Rectal smooth muscle tissue (tissue), 1 donor: ENCODE results near the gene APAF1.

Experiments used
- H3K27ac ChIP-seq: one replicate; pipeline ENCODE4 v1.7.0; 2013; ENCODE audit warnings: low read depth, low read length, inconsistent platforms
- H3K27me3 ChIP-seq: one replicate; pipeline ENCODE4 v1.7.0; 2013; ENCODE audit warnings: low read length; ENCODE audit not compliant: control insufficient read depth, insufficient read depth
- H3K36me3 ChIP-seq: one replicate; pipeline ENCODE4 v1.7.0; 2013; ENCODE audit warnings: low read length; ENCODE audit not compliant: control insufficient read depth, insufficient read depth
- H3K4me1 ChIP-seq: one replicate; pipeline ENCODE4 v1.7.0; 2013; ENCODE audit warnings: low read length; ENCODE audit not compliant: control insufficient read depth, insufficient read depth
- H3K4me3 ChIP-seq: one replicate; pipeline ENCODE4 v1.7.0; 2013; ENCODE audit warnings: low read length
- H3K9ac ChIP-seq: one replicate; pipeline ENCODE4 v1.7.0; 2013; ENCODE audit warnings: low read length

APAF1 gene

DNA sequence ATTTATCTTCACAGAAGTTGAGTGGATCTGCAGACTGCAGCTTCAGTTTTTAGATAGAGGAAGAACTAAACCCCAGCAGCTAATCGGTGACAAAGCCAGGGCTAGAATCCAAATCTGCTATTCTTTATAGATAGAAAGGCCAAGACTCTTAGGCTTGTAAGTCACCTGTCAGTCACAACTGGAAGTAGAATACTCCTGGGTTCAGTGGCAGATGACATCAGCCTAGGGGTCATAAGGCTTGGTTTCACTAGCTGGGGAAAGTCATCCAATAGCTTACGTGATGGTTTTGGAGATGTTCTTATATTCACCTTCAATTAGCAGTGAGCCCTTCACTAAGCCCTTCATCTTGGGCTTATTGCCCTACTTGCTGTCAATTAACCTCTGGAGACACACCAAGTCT, 93.4 kb downstream of the APAF1 start:
- Histone ChIP-seq H3K9ac (no peak overlapping the region), H3K36me3 (peaks cover 6% of the 10 kb centered on the region), H3K27ac (no peak overlapping the region), H3K4me3 (no peak overlapping the region), H3K4me1 (peaks cover 2% of the 10 kb centered on the region), H3K27me3 (no peaks in the 10 kb centered on the region)

DNA sequence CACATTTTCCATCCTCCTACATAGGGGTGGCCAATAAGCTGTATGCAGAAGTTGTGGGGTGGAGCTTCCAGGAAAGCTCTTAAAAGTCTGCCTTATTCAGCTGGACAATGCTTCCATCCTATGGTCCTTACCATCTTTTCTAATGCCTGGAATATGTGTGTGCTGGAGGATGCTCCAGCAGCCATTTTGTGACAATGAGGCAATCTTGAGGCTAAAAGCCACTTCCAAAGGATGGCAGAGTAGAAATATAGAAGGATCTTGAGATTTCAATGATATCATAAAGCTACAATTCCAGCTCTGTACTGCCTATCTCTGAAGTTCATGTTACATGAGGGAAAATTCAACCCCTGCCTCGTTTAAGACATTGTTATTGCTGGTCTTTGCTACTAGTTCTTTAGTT, 95.7 kb downstream of the APAF1 start:
- Histone ChIP-seq H3K4me3 (no peak overlapping the region), H3K27me3 (no peaks in the 10 kb centered on the region), H3K36me3 (peaks cover 3% of the 10 kb centered on the region), H3K9ac (no peak overlapping the region), H3K4me1 (peaks cover 2% of the 10 kb centered on the region), H3K27ac (no peak overlapping the region)

DNA sequence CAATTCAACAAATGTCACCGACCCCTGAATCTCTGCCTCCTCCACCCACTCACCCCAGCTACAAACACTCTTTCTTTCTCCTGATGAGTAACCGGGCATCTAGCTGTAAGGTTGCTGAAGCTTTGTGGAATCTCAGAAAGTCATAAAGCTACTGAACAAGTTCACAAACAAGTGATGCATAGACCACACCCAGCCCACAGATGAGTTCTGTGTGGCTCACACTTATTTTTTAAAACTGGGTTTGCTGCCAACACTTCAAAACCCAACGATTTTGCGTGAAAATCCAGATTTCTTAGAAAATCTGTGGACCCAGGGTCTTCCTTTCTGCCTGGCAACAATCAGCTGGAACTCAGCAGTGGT, 96.1 kb downstream of the APAF1 start:
- H3K36me3 ChIP-seq, result no peaks in the 10 kb centered on the region
- peaks cover 2% of the 10 kb centered on the region for H3K4me1 ChIP-seq
- H3K4me3 ChIP-seq, result no peak overlapping the region
- no peak overlapping the region for H3K27ac ChIP-seq
- H3K9ac ChIP-seq, result no peak overlapping the region
- H3K27me3 ChIP-seq, result peaks cover 2% of the 10 kb centered on the region

GRCh38 chr12:98741556-98742265, 96.6 kb downstream of the APAF1 start:
- Histone ChIP-seq H3K27ac (no peak overlapping the region), H3K27me3 (peaks cover 3% of the 10 kb centered on the region), H3K36me3 (no peaks in the 10 kb centered on the region), H3K4me1 (peaks cover 2% of the 10 kb centered on the region), H3K9ac (no peak overlapping the region), H3K4me3 (no peak overlapping the region)

DNA sequence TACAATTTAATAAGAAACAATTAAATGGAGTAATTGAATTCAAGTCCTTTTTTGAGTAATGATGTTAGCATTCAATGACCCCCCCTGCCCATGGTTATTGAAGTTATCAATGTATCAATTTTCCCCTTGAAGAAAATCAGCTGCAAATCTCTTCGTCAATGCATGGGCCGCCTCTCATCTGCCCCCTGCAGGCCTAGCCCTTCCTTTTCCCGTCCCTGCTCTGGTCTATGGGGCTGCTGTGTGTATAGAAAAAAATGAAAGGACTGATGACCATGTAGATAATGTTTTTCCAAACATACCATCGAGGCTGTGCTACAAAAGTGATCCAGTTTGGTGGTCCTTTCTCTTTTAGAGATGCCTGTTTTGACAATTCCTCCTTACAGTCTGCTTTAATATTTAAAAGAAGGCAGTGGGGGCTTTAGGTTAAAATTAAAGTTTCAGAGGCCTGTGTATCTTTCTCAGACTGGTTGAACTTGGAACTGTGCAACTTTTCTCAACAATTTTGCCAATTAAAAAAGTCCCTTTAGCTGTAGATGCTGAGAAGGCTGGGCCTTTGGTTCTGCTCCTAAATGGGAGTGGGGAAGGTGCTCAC, 98.4 kb downstream of the APAF1 start:
- H3K4me1 ChIP-seq, result no peaks in the 10 kb centered on the region
- no peak overlapping the region for H3K9ac ChIP-seq
- H3K27me3 ChIP-seq, result peaks cover 3% of the 10 kb centered on the region
- H3K36me3 ChIP-seq, result no peaks in the 10 kb centered on the region
- no peak overlapping the region for H3K27ac ChIP-seq
- no peak overlapping the region for H3K4me3 ChIP-seq

- Histone ChIP-seq H3K4me3 (no peak overlapping the region), H3K27ac (no peak overlapping the region), H3K9ac (no peak overlapping the region), H3K36me3 (no peaks in the 10 kb centered on the region), H3K4me1 (no peaks in the 10 kb centered on the region), H3K27me3 (peaks cover 3% of the 10 kb centered on the region)
Measured at GRCh38 chr12:98744680-98745079, 99.6 kb downstream of the APAF1 start.

DNA sequence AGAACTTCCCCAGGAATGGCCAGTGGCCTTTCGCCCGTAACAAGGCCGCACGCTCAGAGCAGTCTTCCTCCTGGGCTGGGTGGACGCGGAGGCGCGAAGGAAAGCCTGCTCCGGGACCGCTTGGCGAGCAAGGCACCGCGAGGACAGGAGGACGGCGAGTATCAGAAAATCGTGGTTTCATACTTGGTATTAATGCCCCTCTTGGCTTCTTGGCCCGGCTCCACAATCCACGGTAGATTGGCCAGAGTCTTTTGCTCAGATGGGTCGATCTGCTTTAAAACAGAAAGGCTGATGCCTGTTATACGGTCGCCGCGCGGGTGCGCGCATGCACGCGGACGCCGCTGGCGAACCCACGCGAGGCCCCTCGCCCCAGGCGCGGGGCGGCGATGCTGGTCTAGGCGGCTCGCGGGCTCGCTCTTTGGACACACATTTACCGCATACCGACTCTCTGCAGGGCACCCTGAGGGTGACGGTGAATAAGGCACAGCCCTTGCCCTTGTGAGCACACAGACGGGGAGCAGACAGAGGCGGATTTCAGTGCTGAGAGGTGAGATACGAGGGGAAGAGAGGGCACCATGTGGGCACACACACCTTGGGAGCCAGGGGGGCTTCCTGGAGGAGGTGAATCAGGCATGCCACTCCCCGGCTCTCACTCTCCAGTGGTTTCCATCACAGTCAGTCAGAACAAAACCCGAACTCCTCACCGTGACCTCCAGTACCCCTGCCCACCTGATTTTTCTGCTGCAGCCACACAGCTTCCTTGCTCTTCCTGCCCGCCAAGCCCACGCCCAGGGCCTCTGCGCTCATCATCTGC, 100.7 kb downstream of the APAF1 start:
- no peaks in the 10 kb centered on the region for H3K4me1 ChIP-seq
- no peak overlapping the region for H3K9ac ChIP-seq
- no peaks in the 10 kb centered on the region for H3K36me3 ChIP-seq
- no peak overlapping the region for H3K27ac ChIP-seq
- peak overlapping the region; percentile 62 for H3K4me3 ChIP-seq
- peaks cover 3% of the 10 kb centered on the region for H3K27me3 ChIP-seq

DNA sequence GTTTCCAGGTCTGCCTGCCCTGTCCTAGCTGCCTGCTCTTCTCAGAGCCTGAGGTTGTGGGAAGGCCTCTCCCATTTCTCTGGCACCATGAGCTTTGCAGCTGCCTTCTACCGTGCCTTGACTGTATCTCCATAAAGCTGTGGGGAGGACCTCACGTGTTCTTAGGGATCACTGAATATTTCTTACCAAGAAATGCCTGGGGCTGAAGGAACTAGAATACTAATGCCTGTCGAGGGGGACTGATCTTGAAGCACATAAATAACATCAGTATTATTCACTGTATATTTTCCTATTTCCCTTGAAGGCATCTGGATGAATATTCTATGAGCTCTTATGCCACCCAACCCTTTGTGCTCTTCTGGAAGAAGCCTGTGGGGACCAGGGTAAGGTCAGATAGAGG, 103.4 kb downstream of the APAF1 start:
- H3K36me3 ChIP-seq, result no peaks in the 10 kb centered on the region
- no peak overlapping the region for H3K27ac ChIP-seq
- peaks cover 3% of the 10 kb centered on the region for H3K27me3 ChIP-seq
- H3K4me1 ChIP-seq, result no peaks in the 10 kb centered on the region
- H3K4me3 ChIP-seq, result no peak overlapping the region
- no peak overlapping the region for H3K9ac ChIP-seq

DNA sequence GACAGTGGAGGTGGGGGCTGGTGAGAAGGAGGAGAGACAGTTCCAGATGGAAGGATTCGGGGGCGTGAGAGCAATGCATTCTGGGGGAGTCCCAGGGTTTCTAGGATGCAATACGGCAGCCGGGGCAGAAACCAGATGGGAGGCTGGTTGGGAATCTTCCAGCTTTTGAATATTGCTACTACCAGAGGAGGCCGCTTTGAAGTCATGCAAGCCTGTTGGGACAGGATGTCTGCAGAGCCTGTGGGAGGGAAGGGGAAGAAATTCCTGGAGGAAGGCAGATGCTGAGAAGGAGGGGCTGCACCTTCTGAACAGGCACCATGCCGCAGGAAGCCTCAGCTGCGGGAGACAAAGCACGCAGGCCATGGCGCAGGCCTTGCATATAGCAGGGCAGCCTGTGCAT, 105.4 kb downstream of the APAF1 start:
- no peak overlapping the region for H3K27ac ChIP-seq
- H3K4me3 ChIP-seq, result no peak overlapping the region
- no peak overlapping the region for H3K9ac ChIP-seq
- H3K4me1 ChIP-seq, result no peaks in the 10 kb centered on the region
- H3K36me3 ChIP-seq, result no peaks in the 10 kb centered on the region
- peaks cover 3% of the 10 kb centered on the region for H3K27me3 ChIP-seq

GRCh38 chr12:98751580-98752115, 106.6 kb downstream of the APAF1 start:
- no peak overlapping the region for H3K9ac ChIP-seq
- no peaks in the 10 kb centered on the region for H3K27me3 ChIP-seq
- H3K4me1 ChIP-seq, result no peaks in the 10 kb centered on the region
- no peak overlapping the region for H3K4me3 ChIP-seq
- no peaks in the 10 kb centered on the region for H3K36me3 ChIP-seq
- no peak overlapping the region for H3K27ac ChIP-seq

GRCh38 chr12:98752726-98753125, 107.6 kb downstream of the APAF1 start:
- Histone ChIP-seq H3K4me3 (no peak overlapping the region), H3K27me3 (no peaks in the 10 kb centered on the region), H3K9ac (no peak overlapping the region), H3K27ac (no peak overlapping the region), H3K4me1 (no peaks in the 10 kb centered on the region), H3K36me3 (no peaks in the 10 kb centered on the region)

DNA sequence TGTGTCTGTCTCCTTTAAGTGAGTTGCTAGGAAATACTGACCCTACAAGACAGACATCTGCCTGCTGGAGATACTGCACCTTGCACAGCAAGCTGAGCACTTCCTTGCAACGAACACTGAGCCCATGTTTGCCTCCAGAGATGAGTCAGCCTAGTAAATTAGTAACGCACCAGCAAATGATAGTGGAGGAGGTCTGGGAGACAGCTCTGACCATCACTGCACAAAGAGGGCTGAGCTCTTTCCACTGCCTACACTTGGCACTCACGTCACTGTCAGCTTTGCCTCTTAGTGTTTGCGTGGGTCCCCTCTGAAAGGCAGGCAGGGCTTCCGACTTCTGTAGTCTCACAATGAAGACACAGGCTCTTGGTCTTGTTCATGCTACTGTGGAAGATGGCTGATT, 109.0 kb downstream of the APAF1 start:
- H3K4me1 ChIP-seq, result no peaks in the 10 kb centered on the region
- no peaks in the 10 kb centered on the region for H3K27me3 ChIP-seq
- H3K27ac ChIP-seq, result no peak overlapping the region
- H3K36me3 ChIP-seq, result no peaks in the 10 kb centered on the region
- H3K9ac ChIP-seq, result no peak overlapping the region
- no peak overlapping the region for H3K4me3 ChIP-seq
